GM12891 (cell line): ENCODE measurements around the gene SMTNL1.

Experiments
- PAX5 ChIP-seq: IDR thresholded peaks from 2 replicates; pipeline ENCODE4 v1.6.1; 2011; ENCODE audit warnings: low read length, moderate library complexity, mild to moderate bottlenecking; ENCODE audit not compliant: insufficient read depth, severe bottlenecking
- POLR2A ChIP-seq: IDR thresholded peaks from 2 replicates; pipeline ENCODE4 v1.6.1; 2011; ENCODE audit warnings: low read depth, low read length, control low read depth
- POLR2AphosphoS5 ChIP-seq: IDR thresholded peaks from 2 replicates; pipeline ENCODE4 v1.6.1; 2011; ENCODE audit warnings: low read depth, low read length, control low read depth
- POU2F2 ChIP-seq: IDR thresholded peaks from 2 replicates; pipeline ENCODE4 v1.6.1; 2011; ENCODE audit warnings: low read depth, mild to moderate bottlenecking, control low read depth, low read length, moderate library complexity
- SPI1 ChIP-seq: IDR thresholded peaks from 2 replicates; pipeline ENCODE4 v1.6.1; 2011; ENCODE audit warnings: low read depth, low read length, control low read depth
- TAF1 ChIP-seq: IDR thresholded peaks from 2 replicates; pipeline ENCODE4 v1.6.1; 2011; ENCODE audit warnings: low read depth, low read length, control low read depth

DNA sequence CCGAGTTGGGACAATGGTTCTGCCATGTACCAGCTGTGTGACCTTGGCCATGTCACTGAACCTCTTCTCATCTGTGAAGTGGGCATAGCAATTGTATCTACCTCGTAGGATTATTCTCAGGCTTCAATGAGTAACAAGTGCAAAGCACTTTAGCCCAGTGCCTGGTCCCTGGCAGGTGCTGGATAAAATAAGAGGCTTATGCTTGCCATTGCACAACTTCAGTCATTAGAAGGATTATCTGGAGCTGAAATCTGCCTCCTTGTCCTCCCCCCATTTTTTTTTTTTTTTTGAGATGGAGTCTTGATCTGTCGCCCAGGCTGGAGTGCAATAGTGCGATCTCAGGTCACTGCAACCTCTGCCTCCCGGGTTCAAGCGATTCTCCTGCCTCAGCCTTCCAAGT, 7.2 kb downstream of the SMTNL1 start:
- TF ChIP-seq POLR2A (no peak), POLR2AphosphoS5 (no peak), TAF1 (no peak), POU2F2 (no peak), SPI1 (no peak), PAX5 (no peak)
